K562 (cell line): ENCODE results near the gene VWA3B. TPM values are rescaled to one million over a fixed set of nuclear protein-coding genes. Genes with fewer than 3 reads are reported as not detected.

Experiments used
- BRD4 ChIP-seq: fragments of 200-600 bp; sonication (generic); IDR thresholded peaks from 2 replicates; pipeline ENCODE4 v1.6.1; 2017; ENCODE audit warnings: inconsistent platforms
- DDX20 ChIP-seq: fragments of 450-650 bp; IDR thresholded peaks from 2 replicates; pipeline ENCODE4 v1.6.1; 2016; ENCODE audit warnings: missing genetic modification characterization, low read depth, mild to moderate bottlenecking, missing compliant biosample characterization, moderate library complexity
- ELK3 ChIP-seq: fragments of 450-650 bp; formaldehyde crosslinking; IDR thresholded peaks from 2 replicates; pipeline ENCODE4 v1.4.0; 2020; ENCODE audit warnings: mild to moderate bottlenecking
- HNRNPK ChIP-seq: fragments of 200-400 bp; formaldehyde crosslinking; IDR thresholded peaks from one replicate; pipeline ENCODE4 v1.6.1; 2018; ENCODE audit warnings: mild to moderate bottlenecking, low read depth, low read length; ENCODE audit not compliant: poor library complexity, severe bottlenecking
- MAFF ChIP-seq: IDR thresholded peaks from 2 replicates; pipeline ENCODE4 v1.6.1; 2012; ENCODE audit warnings: low read length, improper control_type of control experiment
- SFPQ ChIP-seq: fragments of 200-400 bp; formaldehyde crosslinking; IDR thresholded peaks from 2 replicates; pipeline ENCODE4 v1.6.1; 2017; ENCODE audit warnings: mild to moderate bottlenecking, low read depth, low read length, moderate library complexity
- THAP7 ChIP-seq: fragments of 250-450 bp; sonication (Bioruptor Pico); IDR thresholded peaks from 2 replicates; pipeline ENCODE4 v1.5.0; 2021
- ZBTB26 ChIP-seq: fragments of 450-650 bp; formaldehyde crosslinking; IDR thresholded peaks from 2 replicates; pipeline ENCODE4 v1.4.0; 2022; ENCODE audit warnings: missing genetic modification characterization
- ZNF583 ChIP-seq: fragments of 250-450 bp; sonication (Bioruptor Pico); IDR thresholded peaks from 2 replicates; pipeline ENCODE4 v1.4.0; 2020
- ZNF79 ChIP-seq: fragments of 250-450 bp; sonication (Bioruptor Pico); IDR thresholded peaks from 2 replicates; pipeline ENCODE4 v1.4.0; 2020; ENCODE audit warnings: low read depth, mild to moderate bottlenecking, moderate library complexity
- polyA plus RNA-seq, 8 experiments: library from polyadenylated mRNA; depleted of rRNA in 4 of 8; stranded (reverse) in 5 of 8; unstranded in 3 of 8; fragments of >200 nt; fragmentation: Nextera tagmentation in 2 of 8; fragmentation: Illumina TruSeq in 1 of 8; extraction: Ambion mirVana in 2 of 8; extraction: Trizol in 1 of 8; gene quantifications; 2 replicates each; pipeline versions ENCODE4 v1.2.1 to v1.2.3, GENCODE V29; 2011 to 2014; ENCODE audit warnings: inconsistent platforms in 1 of 8, missing spikeins in 1 of 8
- total RNA-seq, 7 experiments: library from RNA; depleted of rRNA in 6 of 7; stranded (reverse); fragments of >200 nt in 6 of 7; fragmentation: Illumina TruSeq in 2 of 7; extraction: Trizol in 2 of 7; gene quantifications; 2 replicates each; pipeline versions ENCODE4 v1.2.1 to v1.2.3, GENCODE V29; 2011 to 2021; ENCODE audit warnings: low replicate concordance in 1 of 7

The VWA3B gene
- total and polyA plus RNA-seq, 9 of the 15 experiments (the other 6 are each of a cell fraction or from before 2014, with no cell fraction given), result not detected

GRCh38 chr2:98201576-98201975 lies 114.6 kb downstream of the VWA3B start (continued):
- no peak for TF ChIP-seq SFPQ
- TF ChIP-seq ZNF583 (CRISPR knock-in tag), result no peak
- TF ChIP-seq ZNF79 (CRISPR knock-in tag), result no peak
- TF ChIP-seq ELK3 (CRISPR knock-in tag), result no peak
- no peak for TF ChIP-seq HNRNPK
- no peak for TF ChIP-seq ZBTB26 (CRISPR knock-in tag)
- TF ChIP-seq BRD4, result no peak
- no peak for TF ChIP-seq DDX20 (tag)
- TF ChIP-seq MAFF, result no peak
- no peak for TF ChIP-seq THAP7
